Stimulated activated CD8-positive, alpha-beta memory T cell treated with anti-CD3 and anti-CD28 coated beads, Interleukin-7, amount 100 ng/mL, for 48 hours (primary cell): ENCODE results near the gene SNX9.
"Not testable (repeated sequence)": the region's sequence is repeated elsewhere in the genome, so short reads cannot be mapped to it uniquely, and the experiment has no call there.

Source experiments
- DNase-seq, 2 donors: peaks; one replicate each; pipeline ENCODE4 v3.0.0-alpha.2; 2020; ENCODE audit warnings: low read depth in 1 of 2; ENCODE audit errors: extremely low read depth in 1 of 2

Gene SNX9

GRCh38 chr6:157823001-157823527 lies at the start of gene SNX9:
TSS of gene SNX9 (plus strand) at chr6:157823246. CDS start at chr6:157823435, 189 bp downstream.
- DNase-seq, result peak in 1 of 2 donors; percentile 43

GRCh38 chr6:157773248-157773773 lies 49.7 kb upstream of the SNX9 start:
- no peak for DNase-seq

GRCh38 chr6:157774153-157775135 lies 48.6 kb upstream of the SNX9 start:
- DNase-seq, result no peak

DNA sequence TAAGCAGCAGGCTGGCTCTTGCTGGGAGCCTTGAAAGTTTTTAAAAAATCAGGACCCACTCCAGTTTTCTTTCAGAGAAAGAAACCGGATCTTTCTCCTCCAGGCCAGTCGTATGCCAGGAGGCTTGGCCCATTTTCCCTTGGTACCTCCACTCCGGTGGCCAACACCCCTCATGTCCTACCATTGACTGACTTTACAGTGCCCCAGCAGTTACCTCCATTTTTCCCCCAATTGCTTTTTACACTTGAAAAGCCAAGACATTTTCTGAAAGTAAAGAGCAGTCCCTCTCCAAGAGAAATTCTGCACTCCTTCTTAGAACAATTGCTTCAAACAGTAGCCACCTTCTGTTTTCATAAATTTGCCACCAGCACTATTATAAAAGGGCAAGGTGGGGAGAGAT lies 47.7 kb upstream of the SNX9 start:
- no peak for DNase-seq

DNA sequence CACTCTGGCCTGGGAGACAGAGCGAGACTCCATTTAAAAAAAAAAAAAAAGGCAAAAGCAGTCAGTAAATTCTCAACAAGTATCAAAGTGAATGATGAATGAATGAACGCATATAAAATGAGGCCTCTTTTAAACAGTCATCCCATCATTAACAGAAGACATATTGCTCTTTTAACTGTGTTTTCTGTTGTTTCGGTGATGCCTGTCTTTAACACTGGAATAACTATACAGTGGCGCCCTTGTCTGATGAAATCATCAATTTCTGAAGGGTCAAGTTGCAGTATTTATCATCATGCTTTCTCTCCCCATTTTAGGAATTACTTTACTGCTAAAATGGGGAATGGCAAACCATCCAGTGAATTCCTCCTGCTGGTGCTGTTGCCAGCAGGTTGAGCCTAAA lies 45.7 kb upstream of the SNX9 start:
- DNase-seq, result no peak

DNA sequence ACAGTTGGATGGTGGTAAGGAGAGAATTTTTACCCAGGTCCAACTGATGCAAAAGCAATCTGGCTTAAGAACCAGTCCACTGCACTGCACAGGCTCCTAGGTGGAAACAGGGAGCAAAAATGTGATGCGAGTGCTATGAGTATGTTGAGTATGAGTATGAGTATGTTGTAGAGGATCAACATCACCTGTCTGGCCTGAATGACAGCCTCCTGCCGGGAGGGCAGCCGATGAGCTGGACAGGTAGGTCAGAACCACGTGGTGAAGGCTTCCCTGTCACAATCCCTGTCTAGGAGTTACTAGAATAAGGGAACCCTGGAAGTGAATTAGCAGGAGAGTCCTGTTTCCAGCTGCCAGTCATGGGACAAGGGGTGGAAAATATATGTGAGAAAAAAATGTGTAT lies 44.3 kb upstream of the SNX9 start:
- DNase-seq, result no peak

- no peak for DNase-seq
Measured at GRCh38 chr6:157779705-157780604, 43.1 kb upstream of the SNX9 start.

GRCh38 chr6:157785636-157786035 lies 37.4 kb upstream of the SNX9 start:
- no peak for DNase-seq

DNA sequence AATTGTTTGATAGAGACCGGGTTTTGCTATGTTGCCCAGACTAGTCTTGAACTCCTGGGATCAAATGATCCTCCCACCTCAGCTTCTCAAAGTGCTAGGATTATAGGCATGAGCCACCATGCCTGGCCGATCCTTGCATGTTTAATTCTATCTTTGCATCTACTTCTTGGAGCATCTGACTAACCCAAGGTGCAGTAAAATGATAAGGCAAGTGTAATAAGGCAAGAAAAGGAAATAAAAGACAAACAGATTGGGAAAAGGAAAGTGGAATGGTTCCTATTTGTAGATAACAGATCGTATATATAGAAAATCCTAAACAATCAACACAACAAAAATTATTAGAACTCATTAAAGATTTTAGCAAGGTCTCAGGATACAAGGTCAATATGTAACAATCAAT lies 36.8 kb upstream of the SNX9 start:
- DNase-seq, result no peak

- no peak for DNase-seq
Measured at GRCh38 chr6:157787080-157787479, 36.0 kb upstream of the SNX9 start.

DNA sequence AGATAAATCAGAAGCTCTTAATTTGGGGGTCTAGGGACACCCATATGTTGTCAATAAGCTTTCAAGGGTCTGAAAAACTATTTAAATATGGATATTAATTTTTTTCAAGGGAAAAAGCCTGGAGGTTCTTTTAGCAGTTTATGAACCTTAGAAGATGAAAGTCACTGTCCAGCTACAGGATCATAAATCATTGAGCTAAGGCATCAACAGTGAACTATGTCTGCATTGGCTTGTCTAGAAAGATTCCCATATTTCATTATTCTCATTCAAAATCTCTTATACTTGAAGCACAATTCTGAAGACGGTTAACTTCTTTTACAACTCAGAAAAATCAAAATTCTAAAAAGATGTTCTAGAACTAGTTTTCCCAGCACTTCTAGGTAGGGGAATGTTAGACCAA lies 34.9 kb upstream of the SNX9 start:
- no peak for DNase-seq

DNA sequence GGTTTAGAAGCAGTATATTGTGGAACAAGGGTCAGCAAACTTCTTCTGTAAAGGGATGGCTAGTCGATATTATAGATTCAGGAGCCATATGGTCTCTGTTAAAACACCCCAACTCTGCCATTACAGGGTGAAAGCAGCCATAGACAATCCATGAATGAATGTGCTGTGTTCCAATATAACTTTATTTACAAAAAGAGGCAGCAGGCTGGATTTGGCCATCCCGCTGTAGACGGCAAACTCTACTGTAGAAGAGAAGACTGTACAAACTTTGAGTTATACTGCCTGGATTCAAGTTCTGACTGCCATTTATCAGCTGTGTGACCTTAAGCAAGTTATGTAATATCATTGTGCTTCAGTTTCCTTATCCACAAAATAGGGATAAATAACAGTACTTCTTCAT lies 33.7 kb upstream of the SNX9 start:
- no peak for DNase-seq

GRCh38 chr6:157789861-157790260 lies 33.2 kb upstream of the SNX9 start:
- DNase-seq, result no peak

DNA sequence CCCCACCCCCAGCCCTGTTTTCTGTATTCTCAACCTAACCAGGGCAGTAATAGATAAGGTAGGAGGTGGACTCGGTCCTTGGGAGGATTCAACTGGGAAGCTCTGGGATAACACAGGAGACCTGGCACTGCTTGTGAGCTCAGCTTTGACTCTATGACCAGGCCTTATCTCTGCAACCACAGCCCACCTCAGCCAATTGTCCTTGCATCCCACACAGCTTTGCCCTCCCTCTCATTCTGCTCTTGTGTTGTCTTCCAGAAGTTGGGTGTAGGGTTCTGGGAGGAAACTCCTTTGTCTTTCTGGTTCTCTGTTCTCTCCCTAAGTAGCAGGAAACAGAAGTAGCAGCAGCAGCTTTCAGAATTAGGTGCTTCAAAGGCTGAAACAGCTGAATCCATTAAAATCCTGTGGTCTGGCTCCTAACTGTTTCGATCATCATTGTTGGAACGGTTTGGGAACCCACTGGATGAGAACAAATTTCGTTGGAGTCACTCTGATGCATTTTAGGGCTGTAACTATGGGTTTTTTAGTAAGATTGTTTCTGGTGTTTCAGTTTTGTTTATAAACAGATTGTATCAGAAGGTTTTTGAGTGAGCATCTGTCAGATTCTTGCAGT lies 32.4 kb upstream of the SNX9 start:
- DNase-seq, result no peak

GRCh38 chr6:157791450-157791849 lies 31.6 kb upstream of the SNX9 start:
- no peak for DNase-seq

DNA sequence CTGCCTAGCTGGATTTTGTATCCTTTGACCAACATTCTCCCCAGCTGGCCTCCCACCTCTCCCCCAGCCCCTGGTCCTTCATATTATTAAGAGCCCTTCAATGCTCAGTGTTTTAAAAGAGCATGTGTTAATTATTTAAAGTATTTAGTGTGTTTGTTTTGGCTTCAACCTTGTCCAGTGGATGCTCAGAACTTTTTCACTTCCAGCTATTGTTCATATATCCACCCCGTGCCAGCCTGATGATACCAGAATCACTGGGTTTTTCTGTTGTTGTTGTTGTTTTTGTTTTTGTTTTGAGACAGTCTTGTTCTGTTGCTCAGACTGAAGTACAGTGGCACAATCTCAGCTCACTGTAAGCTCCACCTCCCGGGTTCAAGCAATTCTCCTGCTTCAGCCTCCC lies 30.4 kb upstream of the SNX9 start:
- DNase-seq, result no peak

DNA sequence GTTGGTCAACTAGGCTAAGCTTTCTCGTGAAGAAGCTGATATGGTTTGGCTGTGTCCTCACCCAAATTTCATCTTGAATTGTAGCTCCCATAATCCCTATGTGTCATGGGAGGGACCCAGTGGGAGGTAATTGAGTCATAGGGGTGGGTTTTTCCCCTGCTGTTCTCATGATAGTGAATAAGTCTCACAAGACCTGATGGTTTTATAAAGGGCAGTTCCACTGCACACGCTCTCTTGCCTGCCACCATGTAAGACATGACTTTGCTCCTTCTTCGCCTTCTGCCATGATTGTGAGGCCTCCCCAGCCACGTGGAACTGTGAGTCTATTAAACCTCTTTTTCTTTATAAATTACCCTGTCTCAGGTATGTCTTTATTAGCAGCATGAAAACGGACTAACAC lies 29.0 kb upstream of the SNX9 start:
- DNase-seq, result not testable (repeated sequence)

DNA sequence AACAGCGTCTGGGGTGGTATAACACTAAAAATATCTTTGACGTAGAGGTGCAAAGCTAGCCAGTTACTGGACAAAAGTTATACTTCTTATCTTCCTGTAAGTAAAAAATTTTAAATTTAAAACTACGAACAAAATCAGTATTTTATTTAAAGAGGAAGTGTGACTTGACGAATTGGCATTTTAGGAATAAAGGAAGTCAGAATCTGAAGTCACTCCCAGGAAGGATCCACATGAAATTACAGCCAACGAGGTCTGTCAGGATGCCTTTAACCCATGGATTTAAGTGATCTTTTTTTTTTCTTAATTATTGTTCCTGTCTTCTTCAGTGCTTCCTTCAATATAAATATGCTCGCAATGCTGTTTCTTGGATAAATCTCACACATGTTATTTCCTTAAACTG lies 27.2 kb upstream of the SNX9 start:
- DNase-seq, result no peak

DNA sequence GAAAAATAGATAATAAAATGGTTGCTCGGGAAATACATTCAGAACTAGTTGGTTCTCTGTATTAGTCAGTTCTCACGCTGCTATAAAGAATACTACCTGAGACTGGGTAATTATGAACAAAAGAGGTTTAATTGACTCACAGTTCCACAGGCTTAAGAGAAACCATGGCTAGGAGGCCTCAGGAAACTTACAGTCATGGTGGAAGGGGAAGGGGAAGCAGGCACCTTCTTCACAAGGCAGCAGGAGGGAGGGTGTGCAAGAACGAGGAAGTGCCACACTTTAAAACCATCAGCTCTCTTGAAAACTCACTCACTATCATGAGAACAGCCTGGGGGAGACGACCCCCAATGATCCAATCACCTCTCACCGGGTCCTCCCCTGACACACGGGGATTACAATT lies 24.2 kb upstream of the SNX9 start:
- DNase-seq, result no peak

- DNase-seq, result not testable (repeated sequence)
Measured at GRCh38 chr6:157799561-157799960, 23.5 kb upstream of the SNX9 start.
